Spleen (tissue), 11 donors: ENCODE results near the gene SRR. TPM values are rescaled to one million over a fixed set of nuclear protein-coding genes. Genes with fewer than 3 reads are reported as not detected.
A peak's percentile ranks its signal among the peaks of the same experiment; 100 is the strongest.

ENCODE experiments used
- DNase-seq: peaks from one replicate; pipeline ENCODE4 v3.0.0-alpha.2; 2020
- H3K27ac ChIP-seq, 8 donors: fragments of 200-600 bp; sonication (generic) in 7 of 8; 1 replicate in 4 of 8; 2 replicates in 4 of 8; pipeline versions ENCODE4 v1.5.0 to v1.8.0; 2016 to 2021; ENCODE audit warnings: inconsistent platforms in 4 of 8, mild to moderate bottlenecking in 4 of 8, moderate library complexity in 1 of 8
- H3K27me3 ChIP-seq, 7 donors: fragments of 200-600 bp; sonication (generic) in 6 of 7; replicated peaks in 1 of 7; 1 replicate in 4 of 7; 2 replicates in 3 of 7; pipeline versions ENCODE4 v1.5.0 to v1.8.0; 2016 to 2021; ENCODE audit warnings: inconsistent platforms in 3 of 7, mild to moderate bottlenecking in 1 of 7
- H3K36me3 ChIP-seq, 6 donors: fragments of 200-600 bp; sonication (generic) in 5 of 6; 1 replicate in 4 of 6; 2 replicates in 2 of 6; pipeline versions ENCODE4 v1.5.0 to v1.8.0; 2016 to 2021; ENCODE audit warnings: inconsistent platforms in 2 of 6
- H3K4me1 ChIP-seq, 6 donors: fragments of 200-600 bp; sonication (generic) in 5 of 6; 1 replicate in 3 of 6; 2 replicates in 3 of 6; pipeline versions ENCODE4 v1.5.0 to v1.8.0; 2016 to 2021; ENCODE audit warnings: inconsistent platforms in 3 of 6
- H3K4me3 ChIP-seq, 8 donors: fragments of 200-600 bp; sonication (generic) in 7 of 8; 1 replicate in 4 of 8; 2 replicates in 4 of 8; pipeline versions ENCODE4 v1.5.0 to v1.8.0; 2016 to 2021; ENCODE audit warnings: inconsistent platforms in 4 of 8, mild to moderate bottlenecking in 4 of 8, moderate library complexity in 2 of 8
- H3K9me3 ChIP-seq, 8 donors: fragments of 200-600 bp; sonication (generic) in 7 of 8; 1 replicate in 4 of 8; 2 replicates in 4 of 8; pipeline versions ENCODE4 v1.5.0 to v1.8.0; 2016 to 2021; ENCODE audit warnings: inconsistent platforms in 4 of 8
- POLR2A ChIP-seq, 3 donors: fragments of 450-650 bp; IDR thresholded peaks; one replicate each; pipeline ENCODE4 v1.5.1; 2017; ENCODE audit warnings: antibody characterized with exemption in 3 of 3, mild to moderate bottlenecking in 1 of 3
- POLR2AphosphoS5 ChIP-seq, 3 donors: sonication (generic); formaldehyde crosslinking; IDR thresholded peaks; one replicate each; pipeline ENCODE4 v1.5.1; 2017; ENCODE audit warnings: antibody characterized with exemption in 3 of 3
- WGBS, 5 donors: extraction: QIAGEN DNeasy Blood & Tissue Kit in 3 of 5; methylation state at CpG; one replicate each; pipeline versions ENCODE4 v1.1.5 to v1.1.7; 2013 to 2018; 5-methylcytosine and 5-hydroxymethylcytosine counted together
- intact Hi-C: fragments of 100-400 bp; cut with DNase I; formaldehyde crosslinking; loops from one replicate; pipeline ENCODE4 v1.15.0; 2023; ENCODE audit warnings: low total_unique reads
- polyA plus RNA-seq, 3 donors: library from polyadenylated mRNA; stranded (reverse); fragments of 200-250 nt; gene quantifications; one replicate each; pipeline ENCODE4 v1.2.1, GENCODE V29; 2013
- total RNA-seq, 7 donors: library from RNA; depleted of rRNA in 3 of 7; stranded (reverse); fragments of >200 nt in 3 of 7; fragmentation: NEBNext Ultra II Directional in 4 of 7; extraction: Animal tissue kit (Norgen Biotek cat#: 25700) in 4 of 7; gene quantifications; one replicate each; pipeline versions ENCODE4 v1.1.0 to v1.2.1, GENCODE V29; 2016 to 2021
- TF ChIP-seq, protein P1 (sequence below), 11 experiments: fragments of 200-600 bp in 7 of 11; fragments of 450-650 bp in 4 of 11; sonication (generic) in 4 of 11; IDR thresholded peaks in 8 of 11; conservative IDR thresholded peaks in 3 of 11; 1 replicate in 7 of 11; 2 replicates in 4 of 11; pipeline versions ENCODE4 v1.4.0 to v1.8.0; 2016 to 2021; ENCODE audit warnings: antibody characterized with exemption in 11 of 11, inconsistent platforms in 4 of 11, mild to moderate bottlenecking in 1 of 11
- donor health status: healthy with polysubstance abuse.
- donor health status: DM: no; HTN: no; CAD: no; lungs with moderate emphysema.
- donor health status: DM: no; HTN: no; CAD: no.
- donor health status: Bipolar disorder and iron deficiency.
- donor health status: healthy.
- donor health status: DM: no; HTN: no; CAD: no.
- donor health status: DM: yes; HTN: yes; CAD: no.

Gene SRR
- total and polyA plus RNA-seq, 10 donors = 3.5 to 16.2 (median 6.7) TPM

DNA sequence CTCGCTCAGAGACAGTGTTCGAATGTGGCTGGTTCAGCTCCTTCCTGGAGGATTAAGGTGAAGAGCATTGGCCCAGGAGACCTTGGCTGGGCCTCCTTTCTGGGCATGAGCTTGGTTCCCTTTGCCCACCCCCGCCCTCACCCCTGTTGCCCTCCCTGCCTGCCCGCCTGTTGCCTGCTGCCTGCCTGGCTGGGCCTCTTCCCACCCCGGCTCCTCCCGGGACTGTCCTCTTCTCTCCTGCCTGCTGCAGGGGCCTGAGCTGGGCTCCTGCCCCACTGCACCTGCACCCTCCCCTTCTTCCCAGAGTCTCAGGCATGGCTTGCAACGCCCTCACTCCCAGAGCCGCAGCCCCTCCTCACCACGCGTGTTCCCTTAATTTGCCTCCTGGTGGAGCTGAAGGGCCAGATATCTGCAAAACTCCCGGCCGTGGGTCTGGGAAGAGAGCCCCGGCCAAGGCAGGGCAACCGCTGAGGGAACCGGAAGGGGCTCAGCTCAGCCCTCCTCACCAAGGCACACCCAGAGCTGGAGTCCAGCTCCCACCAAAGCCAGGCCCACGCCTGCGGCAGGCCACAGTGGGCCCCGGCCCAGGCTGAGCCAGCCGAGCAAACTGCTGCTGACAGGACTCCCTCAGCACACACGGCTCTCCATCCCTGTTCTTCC is 65.9 kb downstream of the SRR start:
- H3K27me3 ChIP-seq = no peaks in the 10 kb centered on the region
- intact Hi-C loops = loop anchor here (10.0 kb wide), 1 partner anchor 45 kb away; no protein-coding TSS in a partner anchor
- peaks cover 0 to 17% (median 0%) of the 10 kb centered on the region in 6 donors for H3K4me1 ChIP-seq
- H3K9me3 ChIP-seq = no peaks in the 10 kb centered on the region
- TF ChIP-seq POLR2AphosphoS5 (IDR thresholded peaks at IDR 0.05) = no peak
- TF ChIP-seq, protein P1, sequence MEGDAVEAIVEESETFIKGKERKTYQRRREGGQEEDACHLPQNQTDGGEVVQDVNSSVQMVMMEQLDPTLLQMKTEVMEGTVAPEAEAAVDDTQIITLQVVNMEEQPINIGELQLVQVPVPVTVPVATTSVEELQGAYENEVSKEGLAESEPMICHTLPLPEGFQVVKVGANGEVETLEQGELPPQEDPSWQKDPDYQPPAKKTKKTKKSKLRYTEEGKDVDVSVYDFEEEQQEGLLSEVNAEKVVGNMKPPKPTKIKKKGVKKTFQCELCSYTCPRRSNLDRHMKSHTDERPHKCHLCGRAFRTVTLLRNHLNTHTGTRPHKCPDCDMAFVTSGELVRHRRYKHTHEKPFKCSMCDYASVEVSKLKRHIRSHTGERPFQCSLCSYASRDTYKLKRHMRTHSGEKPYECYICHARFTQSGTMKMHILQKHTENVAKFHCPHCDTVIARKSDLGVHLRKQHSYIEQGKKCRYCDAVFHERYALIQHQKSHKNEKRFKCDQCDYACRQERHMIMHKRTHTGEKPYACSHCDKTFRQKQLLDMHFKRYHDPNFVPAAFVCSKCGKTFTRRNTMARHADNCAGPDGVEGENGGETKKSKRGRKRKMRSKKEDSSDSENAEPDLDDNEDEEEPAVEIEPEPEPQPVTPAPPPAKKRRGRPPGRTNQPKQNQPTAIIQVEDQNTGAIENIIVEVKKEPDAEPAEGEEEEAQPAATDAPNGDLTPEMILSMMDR (IDR thresholded peaks at IDR 0.05 in 8 of 11, conservative IDR thresholded peaks at IDR 0.05 in 3 of 11) = no peak
- no peak for TF ChIP-seq POLR2A (IDR thresholded peaks at IDR 0.05)
- WGBS, 5 donors = 62 to 82% (median 74%) methylated on average over 18 to 20 of the region's 20 CpGs
- H3K27ac ChIP-seq = no peak overlapping the region
- H3K36me3 ChIP-seq = peaks cover 0 to 90% (median 43%) of the 10 kb centered on the region in 6 donors
- no peak overlapping the region for H3K4me3 ChIP-seq
- DNase-seq = no peak

DNA sequence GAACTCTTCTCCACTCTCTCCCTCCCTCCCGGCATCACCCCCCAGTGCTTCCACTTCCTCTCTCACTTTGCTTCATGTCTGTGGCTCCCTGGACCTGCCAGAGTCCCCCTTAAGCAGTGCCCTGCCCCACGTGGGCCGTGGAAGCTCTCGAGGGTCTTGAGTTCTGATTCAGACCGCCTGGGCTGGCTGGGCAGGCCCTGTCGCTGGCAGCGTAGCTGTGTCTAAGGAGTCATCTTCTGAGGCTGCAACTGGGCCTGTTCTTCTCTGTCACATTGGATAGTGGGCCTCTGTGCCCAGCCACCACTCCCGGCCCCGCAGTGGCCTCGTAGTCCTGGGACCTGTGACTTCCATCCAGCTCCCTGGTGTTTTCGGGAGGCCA is 66.5 kb downstream of the SRR start:
- DNase-seq = no peak
- Histone ChIP-seq H3K4me3 (no peak overlapping the region), H3K36me3 (peaks cover 0 to 90% (median 42%) of the 10 kb centered on the region in 6 donors), H3K9me3 (no peaks in the 10 kb centered on the region), H3K27me3 (no peaks in the 10 kb centered on the region), H3K4me1 (peaks cover 0 to 17% (median 0%) of the 10 kb centered on the region in 6 donors), H3K27ac (no peak overlapping the region)
- intact Hi-C loops = no loop called here
- TF ChIP-seq POLR2AphosphoS5 (IDR thresholded peaks at IDR 0.05) (no peak), POLR2A (IDR thresholded peaks at IDR 0.05) (no peak)
- TF ChIP-seq, protein P1 (IDR thresholded peaks at IDR 0.05 in 8 of 11, conservative IDR thresholded peaks at IDR 0.05 in 3 of 11) = no peak
- 85 to 91% (median 89%) methylated on average over 7 to 11 of the region's 11 CpGs for WGBS, 5 donors

DNA sequence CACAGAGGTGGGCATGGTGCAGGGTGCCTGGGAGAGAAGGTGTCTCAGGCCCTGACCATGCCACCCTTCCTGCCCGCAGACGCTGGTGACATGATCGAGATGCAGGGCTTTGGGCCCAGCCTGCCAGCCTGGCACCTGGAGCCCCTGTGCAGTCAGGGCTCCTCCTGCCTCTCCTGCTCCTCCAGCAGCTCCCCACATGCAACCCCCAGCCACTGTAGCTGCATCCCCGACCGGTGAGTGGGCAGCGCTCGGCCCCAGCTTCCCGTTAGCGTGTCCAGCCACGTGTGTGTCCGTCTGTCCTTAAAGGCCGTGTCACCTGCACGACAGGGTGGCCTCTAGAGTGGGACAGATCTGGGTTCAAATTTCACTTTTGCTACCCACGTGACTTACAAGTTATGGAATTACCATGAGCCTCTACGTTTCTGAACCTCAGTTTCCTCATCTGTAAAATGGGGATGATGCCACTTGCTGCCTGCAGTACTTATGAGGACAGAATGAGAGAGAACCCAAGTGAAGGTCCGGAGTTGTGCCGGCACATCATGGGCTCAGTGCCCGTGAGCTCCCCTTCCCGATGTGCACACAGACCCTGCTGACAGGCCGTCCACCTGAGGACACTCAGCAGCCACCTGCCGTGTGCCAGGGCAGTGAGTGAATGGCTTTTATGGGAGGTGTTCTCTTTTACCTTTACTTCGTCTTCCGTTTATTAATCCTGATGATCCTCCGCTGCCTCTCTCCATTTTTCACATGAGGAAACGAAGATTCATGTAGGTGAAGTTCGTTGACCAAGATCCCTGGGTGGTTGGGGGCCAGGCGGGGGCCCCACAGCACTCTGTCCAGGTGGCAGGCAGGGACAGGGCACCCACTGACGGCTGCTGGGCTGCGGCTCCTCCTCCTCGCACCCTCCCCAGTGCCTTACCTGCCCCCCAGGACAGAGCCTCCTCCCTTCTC is 67.7 kb downstream of the SRR start:
- no peak overlapping the region for H3K27ac ChIP-seq
- H3K36me3 ChIP-seq = peaks cover 0 to 90% (median 47%) of the 10 kb centered on the region in 6 donors
- no peaks in the 10 kb centered on the region for H3K9me3 ChIP-seq
- 91 to 98% (median 94%) methylated on average over 27 to 30 of the region's 30 CpGs for WGBS, 5 donors
- H3K4me3 ChIP-seq = no peak overlapping the region
- TF ChIP-seq POLR2A (IDR thresholded peaks at IDR 0.05) (no peak), POLR2AphosphoS5 (IDR thresholded peaks at IDR 0.05) (peak in 1 of 3 donors; percentile 47)
- TF ChIP-seq, protein P1 (IDR thresholded peaks at IDR 0.05 in 8 of 11, conservative IDR thresholded peaks at IDR 0.05 in 3 of 11) = no peak
- intact Hi-C loops = no loop called here
- H3K27me3 ChIP-seq = no peaks in the 10 kb centered on the region
- DNase-seq = no peak
- peaks cover 0 to 17% (median 0%) of the 10 kb centered on the region in 6 donors for H3K4me1 ChIP-seq

DNA sequence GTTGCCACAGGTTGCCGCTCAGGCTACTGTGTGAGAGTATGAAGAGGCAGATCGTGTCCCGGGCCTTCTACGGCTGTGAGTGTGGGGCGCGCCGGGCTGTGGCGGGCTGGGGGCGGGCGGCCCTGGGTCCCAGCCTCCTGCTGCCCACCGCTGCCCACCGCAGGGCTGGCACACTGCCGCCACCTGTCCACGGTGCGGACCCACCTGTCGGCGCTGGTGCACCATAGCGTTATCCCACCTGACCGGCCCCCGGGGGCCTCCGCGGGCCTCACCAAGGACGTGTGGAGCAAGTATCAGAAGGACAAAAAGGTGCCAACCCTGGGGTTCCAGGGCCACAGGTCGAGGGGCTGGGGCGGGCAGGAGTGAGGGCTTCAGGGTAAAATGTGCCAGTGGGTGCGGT is 68.4 kb downstream of the SRR start:
- TF ChIP-seq POLR2AphosphoS5 (IDR thresholded peaks at IDR 0.05) = no peak
- TF ChIP-seq POLR2A (IDR thresholded peaks at IDR 0.05) = no peak
- no peak for DNase-seq
- intact Hi-C loops = no loop called here
- H3K27me3 ChIP-seq = no peaks in the 10 kb centered on the region
- no peak overlapping the region for H3K4me3 ChIP-seq
- 96 to 98% (median 97%) methylated on average over 19 to 26 of the region's 26 CpGs for whole genome bisulfite sequencing, 5 donors
- peaks cover 0 to 17% (median 0%) of the 10 kb centered on the region in 6 donors for H3K4me1 ChIP-seq
- H3K9me3 ChIP-seq = no peaks in the 10 kb centered on the region
- H3K36me3 ChIP-seq = peaks cover 0 to 90% (median 47%) of the 10 kb centered on the region in 6 donors
- H3K27ac ChIP-seq = no peak overlapping the region
